K562 (cell line): Measurements from ENCODE around the gene KNSTRN. TPM values are rescaled to one million over a fixed set of nuclear protein-coding genes. Genes with fewer than 3 reads are reported as not detected.

ENCODE experiments used
- ADNP ChIP-seq: fragments of 200-800 bp; sonication (Bioruptor generic); IDR thresholded peaks from 2 replicates; pipeline ENCODE4 v1.6.1; 2016; ENCODE audit warnings: missing genetic modification characterization, missing compliant biosample characterization
- CBFB ChIP-seq: sonication (generic); formaldehyde crosslinking; IDR thresholded peaks from 2 replicates; pipeline ENCODE4 v1.4.0; 2020; ENCODE audit warnings: mild to moderate bottlenecking, missing genetic modification reagents
- NUFIP1 ChIP-seq: fragments of 450-650 bp; IDR thresholded peaks from 2 replicates; pipeline ENCODE4 v1.6.1; 2018; ENCODE audit not compliant: partially characterized antibody
- POLR2A ChIP-seq: fragments of 450-650 bp; conservative IDR thresholded peaks from 2 replicates; pipeline ENCODE4 v1.6.1; 2016
- RFX7 ChIP-seq: fragments of 250-450 bp; sonication (Bioruptor Pico); IDR thresholded peaks from 2 replicates; pipeline ENCODE4 v1.5.1; 2021; ENCODE audit warnings: mild to moderate bottlenecking
- ZC3H8 ChIP-seq: fragments of 450-650 bp; IDR thresholded peaks from 2 replicates; pipeline ENCODE4 v1.6.1; 2017
- ZFX ChIP-seq: sonication (generic); formaldehyde crosslinking; IDR thresholded peaks from 2 replicates; pipeline ENCODE4 v1.8.0; 2022; ENCODE audit warnings: mild to moderate bottlenecking, missing genetic modification reagents, moderate library complexity
- ZNF12 ChIP-seq: sonication (generic); formaldehyde crosslinking; IDR thresholded peaks from 2 replicates; pipeline ENCODE4 v1.4.0; 2020; ENCODE audit warnings: mild to moderate bottlenecking, missing genetic modification reagents
- ZNF695 ChIP-seq: fragments of 450-650 bp; formaldehyde crosslinking; IDR thresholded peaks from 2 replicates; pipeline ENCODE4 v1.4.0; 2020; ENCODE audit warnings: mild to moderate bottlenecking, moderate library complexity
- polyA plus RNA-seq, 8 experiments: library from polyadenylated mRNA; depleted of rRNA in 4 of 8; stranded (reverse) in 5 of 8; unstranded in 3 of 8; fragments of >200 nt; fragmentation: Nextera tagmentation in 2 of 8; fragmentation: Illumina TruSeq in 1 of 8; extraction: Ambion mirVana in 2 of 8; extraction: Trizol in 1 of 8; gene quantifications; 2 replicates each; pipeline versions ENCODE4 v1.2.1 to v1.2.3, GENCODE V29; 2011 to 2014; ENCODE audit warnings: inconsistent platforms in 1 of 8, missing spikeins in 1 of 8
- total RNA-seq, 7 experiments: library from RNA; depleted of rRNA in 6 of 7; stranded (reverse); fragments of >200 nt in 6 of 7; fragmentation: Illumina TruSeq in 2 of 7; extraction: Trizol in 2 of 7; gene quantifications; 2 replicates each; pipeline versions ENCODE4 v1.2.1 to v1.2.3, GENCODE V29; 2011 to 2021; ENCODE audit warnings: low replicate concordance in 1 of 7
- TF ChIP-seq, protein P1 (sequence below): fragments of 250-450 bp; sonication (Bioruptor Pico); IDR thresholded peaks from 2 replicates; pipeline ENCODE4 v1.4.0; 2020; ENCODE audit warnings: borderline replicate concordance
- TF ChIP-seq, protein P2 (sequence below): fragments of 250-450 bp; sonication (Bioruptor Pico); IDR thresholded peaks from 2 replicates; pipeline ENCODE4 v1.4.0; 2020; ENCODE audit warnings: mild to moderate bottlenecking, moderate library complexity
- TF ChIP-seq, protein P3 (sequence below): sonication (generic); formaldehyde crosslinking; IDR thresholded peaks from 2 replicates; pipeline ENCODE4 v1.9.0; 2022; ENCODE audit warnings: mild to moderate bottlenecking, missing genetic modification reagents
- TF ChIP-seq, protein P4 (sequence below): fragments of 250-450 bp; sonication (Bioruptor Pico); IDR thresholded peaks from 2 replicates; pipeline ENCODE4 v1.5.0; 2020; ENCODE audit warnings: mild to moderate bottlenecking, borderline replicate concordance

Gene KNSTRN
- total and polyA plus RNA-seq, 9 of the 15 experiments (the other 6 are each of a cell fraction or from before 2014, with no cell fraction given), result 48.7 to 88.2 (median 66.3) TPM

DNA sequence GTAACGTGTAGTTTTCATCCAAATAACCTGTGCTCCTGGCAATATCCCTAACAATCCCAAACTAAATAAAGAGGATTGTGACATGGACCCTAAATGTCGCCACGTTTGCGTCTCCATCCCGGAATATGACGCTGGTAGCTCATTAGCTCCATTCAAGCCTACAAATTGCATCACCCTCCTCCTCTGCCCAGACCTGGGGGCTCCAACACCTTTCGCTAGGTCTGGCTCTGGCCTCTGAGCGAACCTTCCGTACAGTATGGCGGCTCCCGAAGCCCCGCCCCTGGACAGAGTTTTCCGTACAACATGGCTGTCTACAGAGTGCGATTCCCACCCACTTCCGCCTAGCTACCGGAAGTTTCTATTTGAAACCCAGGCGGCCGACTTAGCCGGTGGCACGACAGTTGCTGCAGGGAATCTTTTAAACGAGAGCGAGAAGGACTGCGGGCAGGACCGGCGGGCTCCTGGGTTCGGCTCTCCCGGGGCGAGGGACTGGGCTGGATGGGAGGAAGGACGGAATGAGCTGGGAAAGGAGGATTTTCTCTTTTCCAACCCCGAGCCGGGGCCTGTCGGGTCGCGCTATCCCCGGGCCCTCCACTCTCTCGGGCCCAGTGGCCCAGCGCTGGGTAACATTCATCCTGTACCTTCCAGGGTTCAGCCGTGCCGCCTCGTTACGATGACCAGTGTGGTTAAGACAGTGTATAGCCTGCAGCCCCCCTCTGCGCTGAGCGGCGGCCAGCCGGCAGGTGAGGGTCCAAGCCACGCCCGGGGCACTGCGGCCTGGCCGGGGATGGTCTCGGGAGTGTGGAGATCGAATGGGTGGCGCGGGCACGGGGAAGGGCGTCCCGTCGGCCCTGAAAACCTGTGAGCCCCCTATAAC lies at the start of gene KNSTRN (continued):
- TF ChIP-seq, protein P1, sequence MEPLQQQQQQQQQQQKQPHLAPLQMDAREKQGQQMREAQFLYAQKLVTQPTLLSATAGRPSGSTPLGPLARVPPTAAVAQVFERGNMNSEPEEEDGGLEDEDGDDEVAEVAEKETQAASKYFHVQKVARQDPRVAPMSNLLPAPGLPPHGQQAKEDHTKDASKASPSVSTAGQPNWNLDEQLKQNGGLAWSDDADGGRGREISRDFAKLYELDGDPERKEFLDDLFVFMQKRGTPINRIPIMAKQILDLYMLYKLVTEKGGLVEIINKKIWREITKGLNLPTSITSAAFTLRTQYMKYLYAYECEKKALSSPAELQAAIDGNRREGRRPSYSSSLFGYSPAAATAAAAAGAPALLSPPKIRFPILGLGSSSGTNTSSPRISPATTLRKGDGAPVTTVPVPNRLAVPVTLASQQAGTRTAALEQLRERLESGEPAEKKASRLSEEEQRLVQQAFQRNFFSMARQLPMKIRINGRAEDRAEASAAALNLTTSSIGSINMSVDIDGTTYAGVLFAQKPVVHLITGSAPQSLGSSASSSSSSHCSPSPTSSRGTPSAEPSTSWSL (CRISPR knock-in tag), result no peak
- TF ChIP-seq ZNF695 (no peak), RFX7 (CRISPR knock-in tag) (no peak), POLR2A (peak; percentile 88), ZC3H8 (no peak), NUFIP1 (no peak), ZFX (CRISPR knock-in tag) (peak; percentile 76), CBFB (CRISPR knock-in tag) (no peak), ADNP (tag) (no peak), ZNF12 (CRISPR knock-in tag) (no peak)
- TF ChIP-seq, protein P2, sequence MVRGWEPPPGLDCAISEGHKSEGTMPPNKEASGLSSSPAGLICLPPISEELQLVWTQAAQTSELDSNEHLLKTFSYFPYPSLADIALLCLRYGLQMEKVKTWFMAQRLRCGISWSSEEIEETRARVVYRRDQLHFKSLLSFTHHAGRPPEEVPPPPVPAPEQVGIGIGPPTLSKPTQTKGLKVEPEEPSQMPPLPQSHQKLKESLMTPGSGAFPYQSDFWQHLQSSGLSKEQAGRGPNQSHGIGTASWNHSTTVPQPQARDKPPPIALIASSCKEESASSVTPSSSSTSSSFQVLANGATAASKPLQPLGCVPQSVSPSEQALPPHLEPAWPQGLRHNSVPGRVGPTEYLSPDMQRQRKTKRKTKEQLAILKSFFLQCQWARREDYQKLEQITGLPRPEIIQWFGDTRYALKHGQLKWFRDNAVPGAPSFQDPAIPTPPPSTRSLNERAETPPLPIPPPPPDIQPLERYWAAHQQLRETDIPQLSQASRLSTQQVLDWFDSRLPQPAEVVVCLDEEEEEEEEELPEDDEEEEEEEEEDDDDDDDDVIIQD (CRISPR knock-in tag), result no peak
- TF ChIP-seq, protein P3, sequence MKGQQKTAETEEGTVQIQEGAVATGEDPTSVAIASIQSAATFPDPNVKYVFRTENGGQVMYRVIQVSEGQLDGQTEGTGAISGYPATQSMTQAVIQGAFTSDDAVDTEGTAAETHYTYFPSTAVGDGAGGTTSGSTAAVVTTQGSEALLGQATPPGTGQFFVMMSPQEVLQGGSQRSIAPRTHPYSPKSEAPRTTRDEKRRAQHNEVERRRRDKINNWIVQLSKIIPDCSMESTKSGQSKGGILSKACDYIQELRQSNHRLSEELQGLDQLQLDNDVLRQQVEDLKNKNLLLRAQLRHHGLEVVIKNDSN (CRISPR knock-in tag), result no peak
- TF ChIP-seq, protein P4, sequence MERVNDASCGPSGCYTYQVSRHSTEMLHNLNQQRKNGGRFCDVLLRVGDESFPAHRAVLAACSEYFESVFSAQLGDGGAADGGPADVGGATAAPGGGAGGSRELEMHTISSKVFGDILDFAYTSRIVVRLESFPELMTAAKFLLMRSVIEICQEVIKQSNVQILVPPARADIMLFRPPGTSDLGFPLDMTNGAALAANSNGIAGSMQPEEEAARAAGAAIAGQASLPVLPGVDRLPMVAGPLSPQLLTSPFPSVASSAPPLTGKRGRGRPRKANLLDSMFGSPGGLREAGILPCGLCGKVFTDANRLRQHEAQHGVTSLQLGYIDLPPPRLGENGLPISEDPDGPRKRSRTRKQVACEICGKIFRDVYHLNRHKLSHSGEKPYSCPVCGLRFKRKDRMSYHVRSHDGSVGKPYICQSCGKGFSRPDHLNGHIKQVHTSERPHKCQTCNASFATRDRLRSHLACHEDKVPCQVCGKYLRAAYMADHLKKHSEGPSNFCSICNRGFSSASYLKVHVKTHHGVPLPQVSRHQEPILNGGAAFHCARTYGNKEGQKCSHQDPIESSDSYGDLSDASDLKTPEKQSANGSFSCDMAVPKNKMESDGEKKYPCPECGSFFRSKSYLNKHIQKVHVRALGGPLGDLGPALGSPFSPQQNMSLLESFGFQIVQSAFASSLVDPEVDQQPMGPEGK, result no peak
